ENCODE results near the gene HMOX1.

DNA sequence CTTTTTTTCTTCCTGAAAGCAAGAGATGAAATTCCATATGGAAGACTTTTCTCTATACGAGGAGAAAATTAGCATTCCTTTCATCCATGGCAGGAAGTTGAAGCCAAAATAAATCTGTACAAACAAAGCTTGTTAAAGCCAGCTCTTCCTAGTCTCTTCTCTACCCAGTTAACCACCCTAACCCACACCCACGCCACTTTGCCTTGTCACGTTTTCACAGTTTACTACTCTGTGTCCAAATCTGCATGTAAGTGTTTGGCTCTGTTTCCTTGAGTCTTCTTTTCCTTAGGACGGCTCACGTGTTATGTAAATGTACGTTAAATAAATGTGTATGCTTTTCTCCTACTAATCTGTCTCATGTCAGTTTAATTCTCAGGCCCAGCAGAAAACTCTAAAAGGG lies 7.1 kb upstream of the HMOX1 start:
- TF ChIP-seq, protein P1, sequence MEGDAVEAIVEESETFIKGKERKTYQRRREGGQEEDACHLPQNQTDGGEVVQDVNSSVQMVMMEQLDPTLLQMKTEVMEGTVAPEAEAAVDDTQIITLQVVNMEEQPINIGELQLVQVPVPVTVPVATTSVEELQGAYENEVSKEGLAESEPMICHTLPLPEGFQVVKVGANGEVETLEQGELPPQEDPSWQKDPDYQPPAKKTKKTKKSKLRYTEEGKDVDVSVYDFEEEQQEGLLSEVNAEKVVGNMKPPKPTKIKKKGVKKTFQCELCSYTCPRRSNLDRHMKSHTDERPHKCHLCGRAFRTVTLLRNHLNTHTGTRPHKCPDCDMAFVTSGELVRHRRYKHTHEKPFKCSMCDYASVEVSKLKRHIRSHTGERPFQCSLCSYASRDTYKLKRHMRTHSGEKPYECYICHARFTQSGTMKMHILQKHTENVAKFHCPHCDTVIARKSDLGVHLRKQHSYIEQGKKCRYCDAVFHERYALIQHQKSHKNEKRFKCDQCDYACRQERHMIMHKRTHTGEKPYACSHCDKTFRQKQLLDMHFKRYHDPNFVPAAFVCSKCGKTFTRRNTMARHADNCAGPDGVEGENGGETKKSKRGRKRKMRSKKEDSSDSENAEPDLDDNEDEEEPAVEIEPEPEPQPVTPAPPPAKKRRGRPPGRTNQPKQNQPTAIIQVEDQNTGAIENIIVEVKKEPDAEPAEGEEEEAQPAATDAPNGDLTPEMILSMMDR (IDR thresholded peaks at IDR 0.05; ENCODE audit: low read length), result no peak
- no peak for TF ChIP-seq EZH2phosphoT487 (IDR thresholded peaks at IDR 0.05; ENCODE audit: low read length)

Data from MM.1S (cell line).